WTC11 (cell line): ENCODE results near the gene RAI1. TPM values are rescaled to one million over a fixed set of nuclear protein-coding genes. Genes with fewer than 3 reads are reported as not detected.

Experiments
- ATAC-seq: fragments of 200-7000 bp; cut with Tn5 transposase; 2 replicates; pipeline ENCODE4 v1.10.0; 2021; ENCODE audit warnings: mild to moderate bottlenecking, moderate library complexity
- CTCF ChIA-PET: fragments of 300-600 bp; sonication (Branson Sonifier 250); formaldehyde crosslinking; loops from one replicate; lab custom pipeline; 2021; ENCODE audit warnings: antibody characterized with exemption; lab: Charles Lee
- POLR2A ChIA-PET: fragments of 350-600 bp; sonication (Branson Sonifier 250); formaldehyde crosslinking; loops from one replicate; lab custom pipeline; 2021; ENCODE audit warnings: antibody characterized with exemption; lab: Charles Lee
- DNase-seq: peaks from one replicate; pipeline ENCODE4 v3.0.0; 2021; ENCODE audit warnings: low spot score
- H3K27ac Mint-ChIP-seq: 2 replicates; pipeline ENCODE4 v1.8.0; 2021; ENCODE audit warnings: mixed read lengths
- H3K27me3 Mint-ChIP-seq: 2 replicates; pipeline ENCODE4 v1.8.0; 2021; ENCODE audit warnings: low read depth, mild to moderate bottlenecking, moderate library complexity, mixed read lengths
- H3K36me3 Mint-ChIP-seq: 2 replicates; pipeline ENCODE4 v1.8.0; 2021; ENCODE audit warnings: mixed read lengths
- H3K4me1 Mint-ChIP-seq: 2 replicates; pipeline ENCODE4 v1.8.0; 2022; ENCODE audit warnings: mixed read lengths
- H3K4me3 Mint-ChIP-seq: 2 replicates; pipeline ENCODE4 v1.8.0; 2021; ENCODE audit warnings: mild to moderate bottlenecking, moderate library complexity, mixed read lengths
- H3K9me3 Mint-ChIP-seq: 2 replicates; pipeline ENCODE4 v1.8.0; 2021; ENCODE audit warnings: mixed read lengths
- ARID4B ChIP-seq: sonication (generic); formaldehyde crosslinking; IDR thresholded peaks from 2 replicates; pipeline ENCODE4 v1.8.0; 2023; ENCODE audit warnings: missing genetic modification reagents, mild to moderate bottlenecking, borderline replicate concordance
- CDX4 ChIP-seq: fragments of 250-450 bp; sonication (Bioruptor Pico); IDR thresholded peaks from 2 replicates; pipeline ENCODE4 v1.9.0; 2021; ENCODE audit warnings: moderate library complexity, mild to moderate bottlenecking, inconsistent platforms, borderline replicate concordance
- FOXP1 ChIP-seq: sonication (generic); formaldehyde crosslinking; IDR thresholded peaks from 2 replicates; pipeline ENCODE4 v1.8.0; 2022; ENCODE audit warnings: missing genetic modification reagents, mild to moderate bottlenecking, moderate library complexity, borderline replicate concordance
- GABPB1 ChIP-seq: sonication (generic); formaldehyde crosslinking; IDR thresholded peaks from 2 replicates; pipeline ENCODE4 v1.8.1; 2023; ENCODE audit warnings: mild to moderate bottlenecking, missing genetic modification reagents
- GTF2I ChIP-seq: fragments of 250-450 bp; sonication (Bioruptor Pico); conservative IDR thresholded peaks from 2 replicates; pipeline ENCODE4 v1.4.0; 2021; ENCODE audit warnings: mild to moderate bottlenecking
- HMGXB4 ChIP-seq: sonication (generic); formaldehyde crosslinking; IDR thresholded peaks from 2 replicates; pipeline ENCODE4 v1.8.1; 2023; ENCODE audit warnings: mild to moderate bottlenecking, moderate library complexity, missing genetic modification reagents
- MLX ChIP-seq: sonication (generic); formaldehyde crosslinking; IDR thresholded peaks from 2 replicates; pipeline ENCODE4 v1.8.1; 2023; ENCODE audit warnings: mild to moderate bottlenecking, missing genetic modification reagents, moderate library complexity
- OVOL2 ChIP-seq: fragments of 250-450 bp; sonication (Bioruptor Pico); IDR thresholded peaks from 2 replicates; pipeline ENCODE4 v1.9.0; 2021; ENCODE audit warnings: mild to moderate bottlenecking, borderline replicate concordance
- PREB ChIP-seq: sonication (generic); formaldehyde crosslinking; IDR thresholded peaks from 2 replicates; pipeline ENCODE4 v1.8.1; 2022; ENCODE audit warnings: mild to moderate bottlenecking, missing genetic modification reagents, moderate library complexity, borderline replicate concordance
- PRRX2 ChIP-seq: fragments of 250-450 bp; sonication (Bioruptor Pico); IDR thresholded peaks from 2 replicates; pipeline ENCODE4 v1.8.0; 2021; ENCODE audit warnings: mild to moderate bottlenecking
- STAT6 ChIP-seq: sonication (generic); formaldehyde crosslinking; conservative IDR thresholded peaks from 2 replicates; pipeline ENCODE4 v1.8.1; 2023; ENCODE audit warnings: mild to moderate bottlenecking, low read depth, missing genetic modification reagents, moderate library complexity
- TCF7 ChIP-seq: sonication (generic); formaldehyde crosslinking; IDR thresholded peaks from 2 replicates; pipeline ENCODE4 v1.8.0; 2022; ENCODE audit warnings: mild to moderate bottlenecking, low read depth, missing genetic modification reagents, moderate library complexity
- TP53 ChIP-seq: sonication (generic); formaldehyde crosslinking; IDR thresholded peaks from 2 replicates; pipeline ENCODE4 v1.8.1; 2023; ENCODE audit warnings: mild to moderate bottlenecking, missing genetic modification reagents
- ZBTB21 ChIP-seq: sonication (generic); formaldehyde crosslinking; IDR thresholded peaks from 2 replicates; pipeline ENCODE4 v1.8.1; 2023; ENCODE audit warnings: mild to moderate bottlenecking, missing genetic modification reagents, borderline replicate concordance
- ZNF138 ChIP-seq: sonication (generic); formaldehyde crosslinking; conservative IDR thresholded peaks from 2 replicates; pipeline ENCODE4 v1.8.1; 2022; ENCODE audit warnings: mild to moderate bottlenecking, moderate library complexity, missing genetic modification reagents
- ZNF219 ChIP-seq: sonication (generic); formaldehyde crosslinking; IDR thresholded peaks from 2 replicates; pipeline ENCODE4 v1.8.0; 2023; ENCODE audit warnings: missing genetic modification reagents, mild to moderate bottlenecking, borderline replicate concordance
- ZSCAN18 ChIP-seq: fragments of 250-450 bp; sonication (Bioruptor Pico); IDR thresholded peaks from 2 replicates; pipeline ENCODE4 v2.1.2; 2022; ENCODE audit warnings: mild to moderate bottlenecking, moderate library complexity
- total RNA-seq: library from RNA; stranded (reverse); gene quantifications from 3 replicates; pipeline ENCODE4 v1.2.3, GENCODE V29; 2021

The RAI1 gene
- total RNA-seq, 1 experiment from 2014 or later, result 12.7 TPM

GRCh38 chr17:17772231-17772630 lies 91.0 kb downstream of the RAI1 start:
- Mint-ChIP-seq H3K27me3 (peaks cover 3% of the 10 kb centered on the region; the same call in 1 of the 2 replicates), H3K9me3 (no peaks in the 10 kb centered on the region), H3K4me3 (no peak overlapping the region), H3K27ac (no peak overlapping the region), H3K36me3 (no peaks in the 10 kb centered on the region), H3K4me1 (peaks cover 11% of the 10 kb centered on the region)
- ChIA-PET CTCF (no interaction called here), POLR2A (no interaction called here)
- TF ChIP-seq ZSCAN18 (CRISPR knock-in tag) (no peak), ZNF138 (CRISPR knock-in tag) (no peak), OVOL2 (CRISPR knock-in tag) (no peak), STAT6 (CRISPR knock-in tag) (no peak), MLX (no peak), PREB (CRISPR knock-in tag) (no peak), PRRX2 (CRISPR knock-in tag) (no peak), ARID4B (CRISPR knock-in tag) (no peak), TCF7 (CRISPR knock-in tag) (no peak), HMGXB4 (CRISPR knock-in tag) (no peak), GABPB1 (no peak), TP53 (no peak), FOXP1 (CRISPR knock-in tag) (no peak), GTF2I (CRISPR knock-in tag) (no peak), CDX4 (CRISPR knock-in tag) (no peak), ZNF219 (CRISPR knock-in tag) (no peak), ZBTB21 (CRISPR knock-in tag) (no peak)
- no peak for ATAC-seq
- no peak for DNase-seq
